GM19468 (cell line): ENCODE measurements around the gene LRR1.
A peak's percentile ranks its signal among the peaks of the same experiment; 100 is the strongest.
"Not testable (repeated sequence)": the region's sequence is repeated elsewhere in the genome, so short reads cannot be mapped to it uniquely, and the experiment has no call there.

Experiments
- ATAC-seq: cut with Tn5 transposase; IDR thresholded peaks from one replicate; pipeline ENCODE4 v1.9.1; 2021; ENCODE audit warnings: mild to moderate bottlenecking, moderate library complexity, moderate number of reproducible peaks; ENCODE audit not compliant: unreplicated experiment; ENCODE audit errors: extremely low read depth

The LRR1 gene

GRCh38 chr14:49622022-49622607, 23.4 kb downstream of the LRR1 start:
- no peak for ATAC-seq

- ATAC-seq: no peak
These were observed 24.6 kb downstream of the LRR1 start for GRCh38 chr14:49623387-49623786.

DNA sequence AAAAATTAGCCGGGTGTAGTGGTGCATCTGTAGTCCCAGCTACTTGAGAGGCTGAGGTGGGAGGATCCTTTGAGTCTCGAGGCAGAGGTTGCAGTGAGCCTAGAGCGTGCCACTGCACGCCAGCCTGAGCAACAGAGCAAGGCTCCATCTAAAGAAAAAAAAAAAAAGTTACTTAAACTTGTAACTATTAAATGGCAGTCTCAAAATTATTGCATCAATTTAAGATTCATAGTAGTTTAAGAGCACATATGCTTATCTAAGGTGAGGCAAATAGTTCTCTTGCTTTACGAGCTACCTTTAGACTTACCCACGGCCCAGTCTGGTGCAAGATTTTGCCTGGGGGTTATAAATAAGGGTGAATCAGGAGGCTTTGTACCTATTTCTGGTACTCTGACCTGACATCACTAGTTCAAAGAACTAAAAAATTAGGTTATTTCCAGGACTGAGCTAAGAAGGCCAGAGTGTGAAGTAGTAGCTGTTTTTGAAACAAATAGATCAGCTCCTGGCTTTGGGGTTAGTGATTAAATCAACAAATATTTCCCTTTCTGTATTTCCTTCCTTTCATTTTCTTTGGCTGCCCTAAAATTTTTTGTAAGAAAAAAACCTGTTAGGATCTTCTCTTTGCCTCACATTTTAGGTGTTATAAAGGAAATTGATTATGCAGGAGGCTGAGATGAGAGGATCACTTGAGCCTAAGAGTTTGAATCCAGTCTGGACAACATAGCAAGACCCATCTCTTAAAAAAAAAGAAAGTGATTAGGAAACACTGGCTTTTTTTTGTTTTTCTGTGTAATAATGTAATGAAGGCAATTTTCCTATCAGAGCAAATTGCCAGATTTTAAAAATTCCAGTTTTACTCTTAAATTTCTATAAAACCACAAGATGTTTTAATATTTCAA, 25.4 kb downstream of the LRR1 start:
- no peak for ATAC-seq

GRCh38 chr14:49633640-49634546, 35.2 kb downstream of the LRR1 start:
- ATAC-seq: peak; percentile 71

DNA sequence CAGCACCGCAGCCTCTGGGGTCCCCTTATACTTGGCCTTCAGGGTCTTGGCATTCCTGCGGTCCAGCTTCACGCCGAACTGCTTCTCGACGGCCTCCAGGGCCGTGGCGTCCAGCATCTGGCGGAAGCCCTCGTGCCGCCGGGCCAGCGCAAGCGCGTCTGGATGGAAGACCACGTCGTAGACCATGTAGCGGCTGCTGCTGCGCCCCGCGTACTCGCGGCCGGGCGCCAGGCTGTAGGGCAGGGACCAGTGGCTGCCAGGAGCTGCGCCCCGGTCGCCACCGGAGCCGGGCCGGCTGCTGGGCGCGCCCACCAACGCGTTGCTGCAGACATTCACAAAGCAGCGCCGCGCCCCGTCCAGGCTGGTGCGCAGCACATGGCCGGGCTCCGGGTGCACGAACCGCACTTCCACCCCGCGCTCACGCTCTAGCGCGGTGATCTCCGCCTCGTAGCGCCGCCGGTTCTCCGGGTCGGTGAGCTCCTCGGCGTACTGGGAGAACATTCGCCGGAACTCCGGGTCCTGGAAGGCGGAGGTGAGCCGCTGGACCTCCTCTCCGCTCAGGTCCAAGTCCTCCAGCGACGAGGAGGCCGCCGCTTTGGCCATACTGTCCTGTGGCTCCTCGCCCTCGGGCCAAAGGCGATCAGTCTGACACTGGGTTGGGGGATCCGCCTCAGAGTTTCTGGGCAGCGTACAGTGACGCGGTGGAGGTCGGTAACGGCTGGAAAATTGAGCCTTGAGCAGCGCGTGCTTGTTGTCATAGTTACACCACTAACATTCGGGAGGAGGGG, 36.0 kb downstream of the LRR1 start, which contains the start of gene DNAAF2:
TSS of gene DNAAF2 (minus strand) at position 698 of the 788 bp plus-strand sequence. CDS start at position 603, 95 bp downstream.
- peak; percentile 6 for ATAC-seq

- no peak for ATAC-seq
These were observed 38.1 kb downstream of the LRR1 start for GRCh38 chr14:49636866-49637265.

- no peak for ATAC-seq
These were observed 38.9 kb downstream of the LRR1 start for GRCh38 chr14:49637534-49638078.

GRCh38 chr14:49640540-49641417, 42.0 kb downstream of the LRR1 start:
- ATAC-seq: no peak

DNA sequence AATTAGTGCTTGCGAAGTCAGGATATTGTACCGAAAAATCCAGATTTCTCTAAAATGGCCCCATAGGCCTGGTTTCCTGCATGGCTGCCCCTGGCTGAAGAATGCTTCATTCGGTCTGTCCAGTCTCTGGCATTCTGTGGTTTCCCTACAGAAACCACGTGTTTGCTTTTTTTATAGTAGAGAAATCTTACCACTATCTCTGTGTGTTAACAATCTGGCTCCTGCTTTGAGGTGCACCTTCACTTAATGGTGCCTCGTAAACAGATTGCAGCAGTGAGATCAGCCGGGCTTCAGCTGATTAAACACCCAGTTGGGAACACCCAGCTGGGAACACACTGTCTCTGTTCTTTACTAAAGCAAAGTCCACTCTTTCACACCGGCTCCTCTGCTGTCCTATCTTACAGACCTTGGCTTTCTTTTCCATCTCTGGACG, 43.0 kb downstream of the LRR1 start:
- ATAC-seq: no peak

DNA sequence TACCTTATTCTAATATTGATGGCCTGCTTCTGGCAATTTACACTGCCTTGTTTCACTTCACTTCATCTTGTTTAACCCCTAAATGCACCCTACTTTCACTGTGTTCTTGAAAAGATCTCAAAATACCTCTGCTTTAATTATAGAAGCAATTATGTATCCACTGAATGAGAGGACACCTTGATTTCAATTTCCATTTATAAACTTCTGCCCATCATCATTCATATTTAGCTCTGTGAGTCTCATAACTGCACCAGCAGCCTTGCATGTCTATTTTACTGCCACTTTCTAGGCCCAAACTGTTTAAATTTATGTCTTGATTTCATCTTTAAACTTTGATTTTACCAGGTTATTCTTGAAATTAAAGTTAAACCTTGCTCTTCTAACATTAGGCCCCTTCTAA, 43.4 kb downstream of the LRR1 start:
- ATAC-seq: no peak

- no peak for ATAC-seq
These were observed 54.8 kb downstream of the LRR1 start for GRCh38 chr14:49653508-49653907.

DNA sequence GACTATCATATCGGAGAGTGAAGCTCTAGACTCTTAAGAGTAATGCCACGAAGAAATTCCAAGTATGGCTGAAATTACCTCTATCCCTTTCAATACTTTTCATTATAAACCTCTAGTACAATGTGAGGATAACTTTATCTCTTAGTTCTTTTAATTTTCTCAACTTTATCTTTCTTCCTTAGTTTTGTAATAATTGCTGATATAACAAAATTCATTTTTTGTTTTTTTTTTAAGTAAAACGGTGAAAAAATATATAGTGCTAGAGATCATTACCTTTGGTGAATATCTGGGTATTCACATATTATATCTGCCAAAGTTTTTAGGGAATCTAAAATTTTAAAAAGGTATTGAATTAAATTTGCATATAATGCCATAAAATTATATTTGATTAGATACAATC, 55.8 kb downstream of the LRR1 start:
- ATAC-seq: no peak

- ATAC-seq: not testable (repeated sequence)
These were observed 58.8 kb downstream of the LRR1 start for GRCh38 chr14:49657500-49657899.

DNA sequence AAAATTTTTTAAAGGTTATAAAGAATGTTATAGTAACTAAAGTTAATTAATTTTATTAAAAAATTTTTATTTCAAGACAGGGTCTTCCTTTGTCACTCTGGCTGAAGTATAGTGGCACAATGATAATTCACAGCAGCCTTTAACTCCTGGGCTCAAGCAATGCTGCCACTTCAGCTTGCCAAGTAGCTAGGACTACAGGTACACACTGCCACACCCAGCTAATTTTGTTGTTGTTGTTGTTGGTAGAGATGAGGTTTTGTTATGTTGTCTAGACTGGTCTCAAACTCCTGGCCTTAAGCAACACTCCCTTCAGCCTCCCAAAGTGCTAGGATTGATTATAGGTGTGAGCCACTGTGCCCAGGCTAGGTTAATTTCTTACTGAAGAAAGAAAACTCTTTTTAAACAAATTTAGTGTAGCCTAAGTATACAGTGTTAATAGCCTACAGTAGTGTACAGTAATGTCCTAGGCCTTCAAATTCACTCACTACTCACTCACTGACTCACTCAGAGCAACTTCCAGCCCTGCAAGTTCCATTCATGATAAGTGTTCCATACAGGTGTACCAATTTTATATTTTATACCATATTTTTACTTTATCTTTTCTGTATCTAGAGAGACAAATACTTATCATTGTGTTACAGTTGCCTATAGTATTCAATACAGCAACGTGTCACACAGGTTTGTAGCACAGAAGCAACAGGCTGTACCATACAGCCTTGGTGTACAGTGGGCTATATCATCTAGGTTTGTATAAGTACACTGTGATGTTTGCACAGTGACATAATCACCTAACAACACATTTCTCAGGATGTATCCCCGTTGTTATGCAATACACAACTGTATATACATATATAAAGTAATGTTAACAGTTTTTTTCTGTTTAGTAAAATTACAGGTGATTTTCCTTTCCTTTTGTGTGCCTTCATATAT, 61.1 kb downstream of the LRR1 start:
- ATAC-seq: no peak
